Kidney capillary endothelial cell (primary cell): ENCODE data around the gene ACMSD.

Experiments
- DNase-seq: peaks from one replicate; pipeline ENCODE4 v3.0.0-alpha.2; 2018; ENCODE audit warnings: low spot score

The ACMSD gene

GRCh38 chr2:134949981-134950708, 111.7 kb downstream of the ACMSD start:
- DNase-seq: no peak

- no peak for DNase-seq
These were observed 112.5 kb downstream of the ACMSD start for GRCh38 chr2:134950886-134951285.
